GM18951 (cell line): Measurements from ENCODE around the gene TRIP10.
A peak's percentile ranks its signal among the peaks of the same experiment; 100 is the strongest.

Experiments
- POLR2A ChIP-seq: IDR thresholded peaks from 4 replicates; pipeline ENCODE4 v1.6.1; 2011; ENCODE audit warnings: mild to moderate bottlenecking; ENCODE audit not compliant: insufficient read length, insufficient read depth; ENCODE audit errors: extremely low read depth
- in situ Hi-C: fragments of 300-500 bp; cut with MboI; formaldehyde crosslinking; loops from one replicate; pipeline ENCODE4 v1.12.0; 2022; ENCODE audit warnings: low sequenced_read_pairs, mixed read lengths, inconsistent platforms; ENCODE audit not compliant: unreplicated experiment

TRIP10 gene

DNA sequence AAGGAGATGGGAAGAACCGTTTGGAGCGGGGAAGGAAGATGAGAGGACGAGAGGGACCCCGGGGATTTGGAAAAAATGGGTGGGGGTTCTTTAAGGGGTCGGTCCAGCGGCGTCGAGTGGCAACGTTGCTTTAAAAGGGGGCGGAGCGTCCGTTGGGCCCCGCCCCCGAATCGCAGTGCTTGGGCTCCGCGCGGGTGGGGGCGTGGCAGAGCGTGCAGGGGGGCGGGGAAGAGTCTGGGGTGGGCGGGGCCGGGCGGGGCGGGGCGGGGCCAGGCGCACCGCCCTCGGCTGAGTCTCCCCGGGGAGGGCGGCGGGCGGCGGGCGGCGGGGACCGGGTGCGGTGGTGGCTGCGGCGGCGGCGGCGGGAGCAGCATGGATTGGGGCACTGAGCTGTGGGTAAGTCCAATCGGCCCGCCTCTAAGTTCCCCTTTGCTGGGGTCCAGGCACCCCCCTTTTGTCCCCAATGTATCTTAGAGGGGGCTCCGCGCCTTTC lies at the start of gene TRIP10:
Gene TRIP10 (plus strand): TSS at position 291 of the 493 bp plus-strand sequence. CDS start 82 bp downstream, at position 373.
- in situ Hi-C loops = loop anchor here (10.0 kb wide), 1 partner anchor 215 kb away; no protein-coding TSS in a partner anchor

DNA sequence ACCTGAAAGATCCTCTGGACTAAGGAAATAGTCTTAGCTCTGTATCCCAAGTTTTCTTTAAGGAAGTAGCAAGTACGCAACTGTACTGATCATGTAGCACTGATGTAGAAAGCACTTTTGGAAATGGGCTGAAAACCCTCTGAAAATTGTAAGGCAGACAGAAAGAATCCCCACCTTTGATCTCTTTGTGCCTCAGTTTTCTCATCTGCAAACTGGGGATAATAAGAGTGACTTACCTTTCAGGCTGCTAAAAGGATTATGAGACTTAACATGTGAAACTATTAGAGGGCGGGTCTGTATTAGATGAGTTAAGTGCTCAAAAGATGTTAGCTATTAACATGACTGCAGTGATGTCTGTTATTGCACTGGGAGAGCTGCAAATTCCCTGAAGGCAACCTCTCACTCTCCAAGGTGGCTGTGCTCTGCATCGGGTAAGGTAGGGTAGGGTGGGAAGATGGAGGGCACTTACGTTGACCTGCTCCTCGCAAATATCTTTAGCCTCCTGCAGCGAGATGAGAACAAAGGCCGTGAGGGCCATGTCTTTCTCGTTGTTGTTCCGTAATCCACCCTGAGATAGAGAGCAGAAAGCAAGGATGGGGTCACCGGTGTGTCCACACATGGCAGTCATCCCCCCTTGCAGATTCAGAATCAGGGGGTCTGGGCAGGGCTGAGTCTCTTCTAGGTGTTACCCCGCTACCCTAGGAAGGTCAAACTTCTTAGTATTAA lies 49.2 kb upstream of the TRIP10 start:
- in situ Hi-C loops = no loop called here
- TF ChIP-seq POLR2A = no peak

More for the DNA sequence above, at the start of gene TRIP10:
- TF ChIP-seq POLR2A = peak; percentile 42

DNA sequence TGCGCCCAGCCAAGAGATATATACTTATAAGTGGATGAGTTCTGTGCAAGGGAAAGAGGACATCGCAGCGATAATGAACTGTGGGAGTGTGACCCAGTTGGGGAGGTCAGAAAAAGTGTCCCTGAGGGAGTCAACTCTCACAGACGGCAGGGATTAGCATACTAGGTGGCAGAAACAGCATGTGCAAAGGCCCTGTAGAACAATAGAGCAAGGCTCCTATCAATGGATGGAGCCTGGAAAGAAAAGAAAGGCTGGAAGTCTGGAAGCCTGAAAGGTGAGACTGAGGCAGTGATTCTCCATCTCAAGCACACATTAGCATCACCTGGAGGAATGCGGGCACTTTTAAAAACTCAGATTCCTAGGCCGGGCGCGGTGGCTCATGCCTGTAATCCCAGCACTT lies 48.1 kb upstream of the TRIP10 start:
- in situ Hi-C loops = no loop called here
- TF ChIP-seq POLR2A = no peak

DNA sequence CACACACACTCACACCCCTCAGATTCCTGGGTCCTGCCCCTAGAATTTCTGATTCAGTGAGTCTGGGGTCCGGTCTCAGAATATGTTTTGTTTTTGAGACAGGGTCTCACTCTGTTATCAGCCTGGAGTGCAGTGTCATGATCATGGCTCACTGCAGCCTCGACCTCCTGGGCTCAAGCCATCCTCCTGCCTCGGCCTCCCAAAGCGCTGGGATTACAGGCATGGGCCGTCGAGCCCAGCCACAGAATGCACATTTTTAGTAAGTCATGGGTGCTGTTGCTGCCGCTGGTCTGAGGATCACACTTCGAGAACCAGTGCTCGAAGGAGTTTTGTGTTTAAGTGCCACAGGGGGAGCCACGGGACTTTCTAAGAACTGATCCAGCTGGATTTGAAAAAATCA lies 47.5 kb upstream of the TRIP10 start:
- TF ChIP-seq POLR2A = no peak
- in situ Hi-C loops = no loop called here

DNA sequence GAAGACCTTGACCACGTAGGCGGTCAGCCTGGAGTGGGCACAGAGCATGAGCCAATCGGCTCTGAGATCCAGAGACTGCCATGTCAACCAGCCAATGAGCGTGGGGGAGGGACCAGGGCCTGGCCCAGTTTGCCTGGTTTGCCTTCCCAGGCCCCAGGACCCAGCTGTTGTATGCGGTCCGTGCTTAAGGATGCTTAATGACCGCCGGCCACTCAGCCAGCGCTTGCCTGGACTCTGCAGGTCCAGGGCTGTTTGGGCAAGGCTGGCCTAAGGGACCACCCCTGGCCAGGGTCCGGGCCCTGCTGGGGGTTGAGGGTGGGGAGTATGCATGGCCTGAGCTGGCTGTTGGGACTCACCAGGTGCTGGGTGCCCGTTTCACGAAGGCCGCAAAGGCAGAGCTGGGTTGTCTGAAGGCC lies 46.4 kb upstream of the TRIP10 start:
- in situ Hi-C loops = no loop called here
- TF ChIP-seq POLR2A = no peak

DNA sequence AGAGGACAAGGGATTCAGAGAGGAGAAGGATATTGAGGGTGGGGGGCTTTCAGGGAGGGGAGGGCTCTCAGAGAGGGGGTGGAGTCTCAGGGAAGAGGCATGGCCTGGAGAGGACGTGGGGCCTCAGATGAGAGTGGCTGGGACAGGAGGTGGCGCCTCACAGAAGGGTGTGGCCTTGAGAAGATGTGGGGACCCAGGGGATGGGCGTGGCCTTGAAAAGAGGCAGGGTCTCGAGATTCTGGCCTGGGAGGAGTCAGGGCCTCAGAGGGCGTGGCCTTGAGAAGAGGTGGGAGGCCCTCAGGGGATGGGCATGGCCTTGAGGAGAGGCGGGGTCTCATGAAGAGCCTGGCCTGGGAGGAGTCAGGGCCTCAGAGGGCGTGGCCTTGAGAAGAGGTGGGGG lies 45.8 kb upstream of the TRIP10 start:
- in situ Hi-C loops = no loop called here

DNA sequence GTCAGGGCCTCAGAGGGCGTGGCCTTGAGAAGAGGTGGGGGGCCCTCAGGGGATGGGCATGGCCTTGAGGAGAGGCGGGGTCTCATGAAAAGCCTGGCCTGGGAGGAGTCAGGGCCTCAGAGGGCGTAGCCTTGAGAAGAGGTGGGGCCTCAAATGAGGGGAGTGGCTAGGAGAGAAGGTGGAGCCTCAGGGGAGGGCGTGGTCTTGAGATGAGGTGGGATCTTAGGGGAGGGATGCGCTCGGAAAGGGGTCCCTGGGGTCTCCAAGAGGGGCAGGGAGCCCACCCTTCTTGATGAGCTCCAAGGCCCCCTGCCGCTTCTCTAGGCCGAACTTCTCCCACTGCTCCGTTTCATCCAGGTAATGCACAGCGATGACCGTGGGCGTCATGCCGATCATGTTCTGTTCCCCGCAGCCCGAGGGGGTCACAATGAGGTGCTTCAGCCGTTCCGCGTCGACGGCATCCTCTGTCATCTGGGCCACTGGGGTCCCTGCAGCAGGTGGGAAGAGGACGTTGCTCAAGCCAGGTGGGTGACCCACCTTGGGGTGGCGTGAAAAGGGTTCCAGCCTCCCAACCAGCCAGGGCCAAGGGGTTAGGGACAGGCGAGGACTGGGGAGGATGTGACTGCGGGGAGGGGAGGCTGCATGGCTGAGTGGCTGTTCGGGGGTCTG lies 45.2 kb upstream of the TRIP10 start:
- in situ Hi-C loops = no loop called here
- TF ChIP-seq POLR2A = no peak

More for the DNA sequence above, 45.8 kb upstream of the TRIP10 start:
- TF ChIP-seq POLR2A = no peak

GRCh38 chr19:6696239-6696820 lies 43.1 kb upstream of the TRIP10 start:
- TF ChIP-seq POLR2A = no peak

DNA sequence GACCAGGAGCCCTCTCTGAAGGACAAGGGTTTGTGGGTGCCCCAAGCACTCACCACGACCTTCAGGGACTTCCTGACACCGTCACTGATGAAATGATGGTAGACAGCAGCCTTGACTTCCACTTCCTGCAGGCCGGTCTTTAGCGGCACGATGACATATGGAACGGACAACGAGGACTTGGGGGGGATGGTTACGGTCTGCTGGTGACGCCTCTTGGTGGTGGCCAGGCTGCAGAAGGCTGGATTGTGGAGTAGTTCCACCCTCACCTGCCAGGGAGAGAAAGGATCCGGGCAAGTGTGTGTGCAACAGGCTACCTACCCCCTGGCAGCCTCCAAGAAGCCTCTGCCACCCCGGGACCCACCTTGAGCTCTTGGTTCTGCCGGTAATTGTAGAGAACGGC lies 42.2 kb upstream of the TRIP10 start:
- no peak for TF ChIP-seq POLR2A
- in situ Hi-C loops = no loop called here

More at GRCh38 chr19:6696239-6696820, 43.1 kb upstream of the TRIP10 start:
- in situ Hi-C loops = no loop called here

DNA sequence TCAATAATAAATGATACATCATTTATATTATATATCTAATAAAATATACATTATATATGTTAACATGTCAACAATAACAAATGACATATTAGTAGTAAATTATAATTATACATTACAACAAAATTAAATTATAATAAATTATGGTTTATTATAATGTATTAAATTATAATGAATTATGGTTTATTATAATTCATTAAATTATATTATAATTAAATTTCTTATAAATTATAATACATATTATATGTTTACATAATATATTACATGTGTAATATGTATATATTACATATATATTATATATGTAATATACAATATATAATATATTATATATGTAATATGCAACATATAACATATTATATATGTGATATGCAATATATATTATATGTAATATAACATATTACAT lies 39.5 kb upstream of the TRIP10 start:
- no peak for TF ChIP-seq POLR2A
- in situ Hi-C loops = no loop called here

DNA sequence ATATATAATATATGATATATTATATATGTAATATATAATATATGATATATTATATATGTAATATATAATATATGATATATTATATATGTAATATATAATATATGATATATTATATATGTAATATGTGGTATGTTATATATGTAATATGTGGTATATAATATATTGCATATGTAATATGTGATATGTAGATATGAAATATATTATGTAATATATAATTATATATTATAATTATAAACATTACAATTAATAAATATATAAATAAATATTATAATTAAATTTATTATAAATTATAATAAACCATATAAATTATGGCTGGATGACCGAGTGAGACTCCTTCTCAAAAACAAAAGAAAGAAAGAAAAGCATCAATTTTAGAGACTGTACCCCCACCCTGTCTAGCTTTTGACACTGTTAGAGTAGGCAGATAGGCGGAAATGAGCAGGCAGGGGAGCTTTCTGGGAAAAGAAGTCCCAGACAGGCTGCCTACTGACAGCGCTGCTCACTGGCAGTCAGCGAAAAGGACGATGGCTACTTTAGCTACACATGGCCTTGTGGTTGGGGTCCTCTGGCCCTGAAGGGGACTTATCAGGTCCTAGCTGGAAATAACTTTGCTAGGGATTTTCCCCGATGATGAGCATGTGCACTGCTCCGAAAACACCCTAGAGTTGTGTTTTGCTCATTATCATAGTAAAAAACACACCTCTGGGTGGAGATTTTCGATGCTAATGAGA lies 38.7 kb upstream of the TRIP10 start:
- no peak for TF ChIP-seq POLR2A
- in situ Hi-C loops = no loop called here

- in situ Hi-C loops = no loop called here
- no peak for TF ChIP-seq POLR2A
These were observed 33.4 kb upstream of the TRIP10 start for GRCh38 chr19:6705931-6706632.
